PFSK-1 (cell line): Measurements from ENCODE around the gene TUBA3C.

Source experiments
- FOXP2 ChIP-seq: optimal IDR thresholded peaks from 2 replicates; pipeline ENCODE3; 2011; ENCODE audit warnings: borderline replicate concordance, control low read depth, inconsistent platforms; ENCODE audit not compliant: insufficient read depth; ENCODE audit errors: extremely low read length, extremely low read depth
- POLR2AphosphoS5 ChIP-seq: IDR thresholded peaks from 2 replicates; pipeline ENCODE4 v1.6.1; 2012; ENCODE audit warnings: low read depth, mild to moderate bottlenecking, control low read depth, low read length, moderate library complexity
- REST ChIP-seq, 2 experiments: IDR thresholded peaks; 2 replicates each; pipeline versions ENCODE4 v1.6.1 to v1.8.0; 2011 to 2012; ENCODE audit warnings: low read depth in 2 of 2, low read length in 2 of 2, control low read depth in 1 of 2, inconsistent platforms in 1 of 2, mild to moderate bottlenecking in 1 of 2, moderate library complexity in 1 of 2; ENCODE audit not compliant: insufficient read depth in 1 of 2
- SIN3A ChIP-seq: IDR thresholded peaks from 2 replicates; pipeline ENCODE4 v1.6.1; 2012; ENCODE audit warnings: mild to moderate bottlenecking, low read length, moderate library complexity, borderline replicate concordance; ENCODE audit not compliant: insufficient read depth
- TAF1 ChIP-seq: IDR thresholded peaks from 2 replicates; pipeline ENCODE4 v1.6.1; 2012; ENCODE audit warnings: low read length, control low read depth, borderline replicate concordance; ENCODE audit not compliant: insufficient read depth

- TF ChIP-seq POLR2AphosphoS5: no peak
- TF ChIP-seq REST (IDR thresholded peaks at IDR 0.05; ENCODE audit: insufficient read depth in 1 of 2, low read depth in 2 of 2, low read length in 2 of 2): no peak
- TF ChIP-seq SIN3A: no peak
- no peak for TF ChIP-seq TAF1
- no peak for TF ChIP-seq FOXP2
Observed at GRCh38 chr13:19154843-19155242, 26.8 kb downstream of the TUBA3C start.
